Upper lobe of right lung (tissue), 1 donor: ENCODE results near the gene DLAT. TPM values are rescaled to one million over a fixed set of nuclear protein-coding genes. Genes with fewer than 3 reads are reported as not detected.
"Not testable (repeated sequence)": the region's sequence is repeated elsewhere in the genome, so short reads cannot be mapped to it uniquely, and the experiment has no call there.

Experiments used
- ATAC-seq: fragments of 200-7000 bp; cut with Tn5 transposase; one replicate; pipeline ENCODE4 v1.9.1; 2020; ENCODE audit warnings: mild to moderate bottlenecking, moderate library complexity
- DNase-seq: peaks from one replicate; pipeline ENCODE4 v3.0.0-alpha.2; 2020
- H3K27ac ChIP-seq: fragments of 200-600 bp; one replicate; pipeline ENCODE4 v1.8.0; 2022
- H3K27me3 ChIP-seq: fragments of 200-600 bp; one replicate; pipeline ENCODE4 v1.8.0; 2022; ENCODE audit warnings: mild to moderate bottlenecking
- H3K36me3 ChIP-seq: fragments of 200-600 bp; one replicate; pipeline ENCODE4 v1.8.0; 2022
- H3K4me1 ChIP-seq: fragments of 200-600 bp; one replicate; pipeline ENCODE4 v1.8.0; 2022
- H3K4me3 ChIP-seq: fragments of 200-600 bp; one replicate; pipeline ENCODE4 v1.8.0; 2022; ENCODE audit warnings: mild to moderate bottlenecking
- H3K9me3 ChIP-seq: fragments of 200-600 bp; one replicate; pipeline ENCODE4 v1.8.0; 2022
- CTCF ChIP-seq: fragments of 200-600 bp; IDR thresholded peaks from one replicate; pipeline ENCODE4 v1.8.0; 2022; ENCODE audit warnings: antibody characterized with exemption
- intact Hi-C: fragments of 100-400 bp; cut with DNase I; formaldehyde crosslinking; loops from one replicate; pipeline ENCODE4 v1.11.0; 2022
- total RNA-seq: library from RNA; stranded (reverse); fragmentation: NEBNext Ultra II Directional; extraction: Animal tissue kit (Norgen Biotek cat#: 25700); gene quantifications from one replicate; pipeline ENCODE4 v1.2.1, GENCODE V29; 2021
- donor health status: DM: no; HTN: yes; CAD: no; lungs with severe emphysema.

Gene DLAT
- total RNA-seq, 1 donor from 2014 or later = 29.2 TPM

- DNase-seq = no peak
- no peak overlapping the region for H3K4me3 ChIP-seq
- no peaks in the 10 kb centered on the region for H3K27me3 ChIP-seq
- TF ChIP-seq CTCF = no peak
- ATAC-seq = no peak
- intact Hi-C loops = no loop called here
- no peaks in the 10 kb centered on the region for H3K4me1 ChIP-seq
- H3K36me3 ChIP-seq = peaks cover 26% of the 10 kb centered on the region
- no peaks in the 10 kb centered on the region for H3K9me3 ChIP-seq
- H3K27ac ChIP-seq = no peak overlapping the region
These were observed 19.6 kb upstream of the DLAT start for GRCh38 chr11:112005422-112006094.

- H3K27me3 ChIP-seq, H3K27ac ChIP-seq, ATAC-seq, intact Hi-C loops, H3K4me3 ChIP-seq, H3K9me3 ChIP-seq, DNase-seq, H3K4me1 ChIP-seq: not testable (repeated sequence)
- H3K36me3 ChIP-seq = peaks cover 21% of the 10 kb centered on the region
These were observed 19.1 kb upstream of the DLAT start for GRCh38 chr11:112006095-112006441.

- H3K27me3 ChIP-seq, ATAC-seq, H3K27ac ChIP-seq, H3K4me1 ChIP-seq, DNase-seq, H3K4me3 ChIP-seq, intact Hi-C loops, H3K9me3 ChIP-seq, H3K36me3 ChIP-seq: not testable (repeated sequence)
These were observed 13.8 kb upstream of the DLAT start for GRCh38 chr11:112011451-112011850.

GRCh38 chr11:112012874-112013273 is 12.3 kb upstream of the DLAT start:
- intact Hi-C loops = no loop called here
- Histone ChIP-seq H3K27me3 (no peaks in the 10 kb centered on the region), H3K9me3 (no peaks in the 10 kb centered on the region), H3K36me3 (peaks cover 2% of the 10 kb centered on the region), H3K4me1 (no peaks in the 10 kb centered on the region), H3K27ac (no peak overlapping the region), H3K4me3 (no peak overlapping the region)
- no peak for DNase-seq
- no peak for TF ChIP-seq CTCF
- ATAC-seq = no peak

- no peaks in the 10 kb centered on the region for H3K9me3 ChIP-seq
- no peaks in the 10 kb centered on the region for H3K27me3 ChIP-seq
- H3K27ac ChIP-seq = no peak overlapping the region
- DNase-seq = no peak
- intact Hi-C loops = no loop called here
- no peaks in the 10 kb centered on the region for H3K4me1 ChIP-seq
- no peak overlapping the region for H3K4me3 ChIP-seq
- ATAC-seq = no peak
- H3K36me3 ChIP-seq = peaks cover 10% of the 10 kb centered on the region
- TF ChIP-seq CTCF = no peak
These were observed 11.6 kb upstream of the DLAT start for GRCh38 chr11:112013497-112014164.

- H3K27me3 ChIP-seq = no peaks in the 10 kb centered on the region
- peaks cover 24% of the 10 kb centered on the region for H3K36me3 ChIP-seq
- intact Hi-C loops = no loop called here
- no peaks in the 10 kb centered on the region for H3K9me3 ChIP-seq
- DNase-seq (no peak), ATAC-seq (no peak)
- no peak overlapping the region for H3K4me3 ChIP-seq
- no peak overlapping the region for H3K27ac ChIP-seq
- no peaks in the 10 kb centered on the region for H3K4me1 ChIP-seq
- TF ChIP-seq CTCF = no peak
These were observed 9.0 kb upstream of the DLAT start for GRCh38 chr11:112016088-112016764.
